ENCODE measurements around the gene MACROD2. TPM values are rescaled to one million over a fixed set of nuclear protein-coding genes. Genes with fewer than 3 reads are reported as not detected.

Gene MACROD2
- total and polyA plus RNA-seq, 4 donors, result 13.0 to 67.1 (median 20.7) TPM

DNA sequence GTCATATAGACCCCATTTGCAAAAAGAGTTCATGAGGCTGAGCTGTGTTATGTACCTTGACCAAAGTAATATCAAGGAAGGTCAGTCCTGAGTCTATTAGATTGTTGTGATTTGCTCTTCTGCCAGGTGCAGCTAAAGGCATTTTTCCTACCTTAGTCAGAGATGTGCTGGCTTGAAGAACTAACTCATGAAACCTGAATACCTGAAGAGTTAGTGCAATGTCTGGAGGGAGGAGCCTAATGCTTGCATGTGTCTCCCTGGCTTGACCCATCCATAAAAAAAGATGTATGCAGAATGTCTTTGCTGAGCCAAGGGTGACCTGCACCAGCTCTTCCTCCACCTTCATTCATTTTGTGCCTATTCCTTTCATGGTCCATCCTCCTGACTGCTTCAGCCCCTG lies 1835.9 kb downstream of the MACROD2 start:
- ATAC-seq (ENCODE audit: insufficient read depth, low FRiP score) (no peak), DNase-seq (no peak)
- no peak overlapping the region for H3K4me3 ChIP-seq
- no peaks in the 10 kb centered on the region for H3K9me3 ChIP-seq (ENCODE audit: control insufficient read depth in 4 of 4, insufficient read depth in 3 of 4, low read length in 3 of 4)
- H3K4me1 ChIP-seq (ENCODE audit: control insufficient read depth in 5 of 5, insufficient read depth in 5 of 5, low read length in 5 of 5), result no peaks in the 10 kb centered on the region
- TF ChIP-seq, protein P1, sequence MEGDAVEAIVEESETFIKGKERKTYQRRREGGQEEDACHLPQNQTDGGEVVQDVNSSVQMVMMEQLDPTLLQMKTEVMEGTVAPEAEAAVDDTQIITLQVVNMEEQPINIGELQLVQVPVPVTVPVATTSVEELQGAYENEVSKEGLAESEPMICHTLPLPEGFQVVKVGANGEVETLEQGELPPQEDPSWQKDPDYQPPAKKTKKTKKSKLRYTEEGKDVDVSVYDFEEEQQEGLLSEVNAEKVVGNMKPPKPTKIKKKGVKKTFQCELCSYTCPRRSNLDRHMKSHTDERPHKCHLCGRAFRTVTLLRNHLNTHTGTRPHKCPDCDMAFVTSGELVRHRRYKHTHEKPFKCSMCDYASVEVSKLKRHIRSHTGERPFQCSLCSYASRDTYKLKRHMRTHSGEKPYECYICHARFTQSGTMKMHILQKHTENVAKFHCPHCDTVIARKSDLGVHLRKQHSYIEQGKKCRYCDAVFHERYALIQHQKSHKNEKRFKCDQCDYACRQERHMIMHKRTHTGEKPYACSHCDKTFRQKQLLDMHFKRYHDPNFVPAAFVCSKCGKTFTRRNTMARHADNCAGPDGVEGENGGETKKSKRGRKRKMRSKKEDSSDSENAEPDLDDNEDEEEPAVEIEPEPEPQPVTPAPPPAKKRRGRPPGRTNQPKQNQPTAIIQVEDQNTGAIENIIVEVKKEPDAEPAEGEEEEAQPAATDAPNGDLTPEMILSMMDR (IDR thresholded peaks at IDR 0.05; ENCODE audit: control extremely low read depth, extremely low read depth), result no peak
- H3K36me3 ChIP-seq (ENCODE audit: control insufficient read depth in 4 of 4, insufficient read depth in 4 of 4, low read length in 4 of 4), result no peaks in the 10 kb centered on the region
- no peaks in the 10 kb centered on the region for H3K27me3 ChIP-seq (ENCODE audit: control insufficient read depth in 3 of 3, insufficient read depth in 3 of 3, low read length in 2 of 3)
- H3K9ac ChIP-seq (ENCODE audit: insufficient read depth in 1 of 2, low read length in 2 of 2), result no peak overlapping the region
- H3K27ac ChIP-seq (ENCODE audit: low read depth in 1 of 2, low read length in 1 of 2), result no peak overlapping the region

DNA sequence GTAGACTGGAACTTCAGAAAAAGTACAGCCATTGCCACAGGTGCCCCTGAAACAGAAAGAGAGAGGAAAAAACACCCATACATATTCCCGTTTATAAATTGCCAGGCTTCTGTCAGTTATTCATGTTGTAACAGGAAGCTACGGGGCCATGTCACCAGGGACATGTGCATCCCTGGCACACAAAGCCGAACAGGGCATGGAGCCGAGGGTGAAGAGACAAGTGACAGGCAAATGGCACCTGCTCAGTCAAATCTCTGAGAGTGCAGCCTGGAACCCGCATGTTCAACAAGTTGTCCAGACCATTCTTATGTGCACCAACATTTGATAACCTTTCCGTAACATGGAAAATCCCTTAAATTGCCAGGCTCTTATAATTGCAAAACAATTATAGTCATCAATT lies 1837.2 kb downstream of the MACROD2 start:
- WGBS, 2 donors, result 81 to 84% methylated on average over 6 of the region's 6 CpGs

DNA sequence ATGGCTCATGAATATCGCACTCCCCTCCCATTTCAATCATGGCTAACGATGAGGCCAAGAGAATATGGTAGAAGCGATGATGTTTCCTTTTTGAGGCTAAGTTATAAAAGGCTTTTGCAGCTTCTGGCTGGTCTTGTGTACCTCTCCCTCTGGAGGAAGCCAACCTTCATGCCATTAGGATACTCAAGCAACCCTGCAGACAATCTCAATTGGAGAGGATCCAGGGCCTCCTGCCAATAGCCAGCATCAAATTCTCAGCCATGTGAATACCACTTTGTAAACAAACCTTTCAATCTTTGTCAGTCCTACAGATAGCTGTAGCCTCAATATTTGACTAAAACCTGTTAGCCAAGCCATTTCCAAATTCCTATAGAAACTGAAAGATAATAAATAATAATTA lies 1839.5 kb downstream of the MACROD2 start:
- Histone ChIP-seq H3K9me3 (ENCODE audit: control insufficient read depth in 4 of 4, insufficient read depth in 3 of 4, low read length in 3 of 4) (no peaks in the 10 kb centered on the region), H3K4me3 (no peak overlapping the region), H3K27ac (ENCODE audit: low read depth in 1 of 2, low read length in 1 of 2) (no peak overlapping the region), H3K36me3 (ENCODE audit: control insufficient read depth in 4 of 4, insufficient read depth in 4 of 4, low read length in 4 of 4) (no peaks in the 10 kb centered on the region), H3K4me1 (ENCODE audit: control insufficient read depth in 5 of 5, insufficient read depth in 5 of 5, low read length in 5 of 5) (no peaks in the 10 kb centered on the region), H3K27me3 (ENCODE audit: control insufficient read depth in 3 of 3, insufficient read depth in 3 of 3, low read length in 2 of 3) (no peaks in the 10 kb centered on the region), H3K9ac (ENCODE audit: insufficient read depth in 1 of 2, low read length in 2 of 2) (no peak overlapping the region)
- ATAC-seq (ENCODE audit: insufficient read depth, low FRiP score) (no peak), DNase-seq (no peak)
- WGBS, 2 donors, result 87% methylated on average over 3 of the region's 3 CpGs
- TF ChIP-seq, protein P1 (IDR thresholded peaks at IDR 0.05; ENCODE audit: control extremely low read depth, extremely low read depth), result no peak

More for the DNA sequence above, 1837.2 kb downstream of the MACROD2 start:
- Histone ChIP-seq H3K9ac (ENCODE audit: insufficient read depth in 1 of 2, low read length in 2 of 2) (no peak overlapping the region), H3K27ac (ENCODE audit: low read depth in 1 of 2, low read length in 1 of 2) (no peak overlapping the region), H3K4me1 (ENCODE audit: control insufficient read depth in 5 of 5, insufficient read depth in 5 of 5, low read length in 5 of 5) (no peaks in the 10 kb centered on the region), H3K36me3 (ENCODE audit: control insufficient read depth in 4 of 4, insufficient read depth in 4 of 4, low read length in 4 of 4) (no peaks in the 10 kb centered on the region), H3K9me3 (ENCODE audit: control insufficient read depth in 4 of 4, insufficient read depth in 3 of 4, low read length in 3 of 4) (no peaks in the 10 kb centered on the region), H3K27me3 (ENCODE audit: control insufficient read depth in 3 of 3, insufficient read depth in 3 of 3, low read length in 2 of 3) (no peaks in the 10 kb centered on the region), H3K4me3 (no peak overlapping the region)
- ATAC-seq (ENCODE audit: insufficient read depth, low FRiP score) (no peak), DNase-seq (no peak)
- TF ChIP-seq, protein P1 (IDR thresholded peaks at IDR 0.05; ENCODE audit: control extremely low read depth, extremely low read depth), result no peak

DNA sequence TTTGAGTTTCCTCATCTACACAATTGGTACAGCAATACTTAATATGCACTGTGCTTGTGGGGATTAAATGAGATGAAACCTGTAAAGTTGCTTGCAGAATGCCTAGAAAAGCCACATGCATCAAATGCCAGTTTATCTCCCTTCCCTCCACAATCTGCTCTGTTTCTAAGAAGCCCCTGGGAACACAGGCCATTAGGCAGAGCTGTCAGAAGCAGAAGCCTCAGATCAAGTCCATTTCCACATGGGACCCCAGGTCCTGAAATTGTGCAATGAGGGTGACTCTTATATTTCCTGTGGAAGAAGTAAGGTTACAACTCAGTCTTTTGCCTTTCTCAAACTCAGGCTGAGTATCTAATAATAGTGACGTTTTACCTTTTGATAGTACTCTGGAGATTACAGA lies 1840.5 kb downstream of the MACROD2 start:
- DNase-seq (no peak), ATAC-seq (ENCODE audit: insufficient read depth, low FRiP score) (no peak)
- Histone ChIP-seq H3K27ac (ENCODE audit: low read depth in 1 of 2, low read length in 1 of 2) (no peak overlapping the region), H3K4me3 (no peak overlapping the region), H3K9ac (ENCODE audit: insufficient read depth in 1 of 2, low read length in 2 of 2) (no peak overlapping the region), H3K4me1 (ENCODE audit: control insufficient read depth in 5 of 5, insufficient read depth in 5 of 5, low read length in 5 of 5) (no peaks in the 10 kb centered on the region), H3K27me3 (ENCODE audit: control insufficient read depth in 3 of 3, insufficient read depth in 3 of 3, low read length in 2 of 3) (no peaks in the 10 kb centered on the region), H3K9me3 (ENCODE audit: control insufficient read depth in 4 of 4, insufficient read depth in 3 of 4, low read length in 3 of 4) (no peaks in the 10 kb centered on the region), H3K36me3 (ENCODE audit: control insufficient read depth in 4 of 4, insufficient read depth in 4 of 4, low read length in 4 of 4) (no peaks in the 10 kb centered on the region)
- TF ChIP-seq, protein P1 (IDR thresholded peaks at IDR 0.05; ENCODE audit: control extremely low read depth, extremely low read depth), result no peak
- 76 to 77% methylated on average over 1 of the region's 1 CpG for WGBS, 2 donors

Data from lung (tissue), 12 donors.